Measurements from ENCODE around the gene LRRC3.

The LRRC3 gene

DNA sequence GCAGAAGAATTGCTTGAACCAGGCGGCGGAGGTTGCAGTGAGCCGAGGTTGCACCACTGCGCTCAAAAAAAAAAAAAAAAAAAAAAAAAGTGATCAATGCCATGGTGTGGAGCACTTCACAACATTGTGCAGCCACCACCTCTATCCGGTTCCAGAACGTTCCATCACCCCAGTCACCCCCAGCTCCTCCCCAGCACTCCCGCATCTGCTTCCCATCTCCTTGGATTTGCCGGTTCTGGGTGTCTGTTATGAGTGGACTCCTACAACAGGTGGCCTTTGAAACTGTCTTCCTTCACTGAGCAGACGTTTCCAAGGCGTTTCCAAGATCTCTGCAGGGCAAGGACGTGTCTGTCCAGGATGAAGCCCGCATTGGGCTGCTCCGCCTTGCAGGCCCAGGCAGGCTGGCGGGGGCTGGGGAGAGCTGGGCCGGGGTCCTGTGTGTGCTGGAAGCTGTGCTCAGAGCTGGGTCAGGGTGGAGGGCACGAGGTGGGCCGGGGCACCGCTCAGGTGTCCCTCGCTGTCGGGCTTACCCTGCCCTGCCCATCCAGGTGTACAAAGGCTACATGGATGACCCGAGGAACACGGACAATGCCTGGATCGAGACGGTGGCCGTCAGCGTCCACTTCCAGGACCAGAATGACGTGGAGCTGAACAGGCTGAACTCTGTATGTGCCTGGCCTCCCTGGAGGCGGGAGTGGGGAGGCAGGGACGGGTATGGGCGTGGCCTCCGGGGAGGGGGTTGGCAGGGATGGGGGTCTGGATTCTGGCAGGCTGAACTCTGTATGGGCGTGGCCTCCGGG, 14.9 kb upstream of the LRRC3 start:
- no peak for DNase-seq

DNA sequence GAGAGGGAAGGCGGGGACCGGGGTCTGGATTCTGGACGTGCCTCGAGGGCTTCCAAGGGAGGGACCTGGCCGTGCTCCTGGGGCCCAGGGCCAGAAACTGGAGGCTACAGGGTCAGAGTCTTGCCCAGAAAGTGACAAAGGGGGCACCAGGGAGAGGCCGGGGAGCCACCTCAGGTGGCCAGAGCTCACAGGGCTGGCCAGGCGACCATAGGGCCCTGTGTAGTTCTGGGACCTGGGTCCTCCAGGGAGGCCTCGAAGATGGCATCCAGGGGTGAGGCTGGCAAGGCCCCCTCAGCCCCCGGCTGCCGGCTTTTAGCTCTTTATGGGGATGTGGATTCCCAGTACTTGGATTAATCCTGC, 14.3 kb upstream of the LRRC3 start:
- DNase-seq: no peak

DNA sequence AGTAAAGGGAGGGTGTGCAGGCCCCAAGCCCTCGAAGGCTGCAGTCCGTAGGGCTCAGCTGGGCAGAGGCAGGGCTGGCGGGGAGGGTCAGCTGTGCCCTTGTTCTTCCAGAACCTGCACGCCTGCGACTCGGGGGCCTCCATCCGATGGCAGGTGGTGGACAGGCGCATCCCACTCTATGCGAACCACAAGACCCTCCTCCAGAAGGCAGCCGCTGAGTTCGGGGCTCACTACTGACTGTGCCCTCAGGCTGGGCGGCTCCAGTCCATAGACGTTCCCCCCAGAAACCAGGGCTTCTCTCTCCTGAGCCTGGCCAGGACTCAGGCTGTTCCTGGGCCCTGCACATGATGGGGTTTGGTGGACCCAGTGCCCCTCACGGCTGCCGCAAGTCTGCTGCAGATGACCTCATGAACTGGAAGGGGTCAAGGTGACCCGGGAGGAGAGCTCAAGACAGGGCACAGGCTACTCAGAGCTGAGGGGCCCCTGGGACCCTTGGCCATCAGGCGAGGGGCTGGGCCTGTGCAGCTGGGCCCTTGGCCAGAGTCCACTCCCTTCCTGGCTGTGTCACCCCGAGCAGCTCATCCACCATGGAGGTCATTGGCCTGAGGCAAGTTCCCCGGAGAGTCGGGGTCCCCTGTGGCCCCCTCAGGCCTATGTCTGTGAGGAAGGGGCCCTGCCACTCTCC, 13.6 kb upstream of the LRRC3 start:
- no peak for DNase-seq

DNA sequence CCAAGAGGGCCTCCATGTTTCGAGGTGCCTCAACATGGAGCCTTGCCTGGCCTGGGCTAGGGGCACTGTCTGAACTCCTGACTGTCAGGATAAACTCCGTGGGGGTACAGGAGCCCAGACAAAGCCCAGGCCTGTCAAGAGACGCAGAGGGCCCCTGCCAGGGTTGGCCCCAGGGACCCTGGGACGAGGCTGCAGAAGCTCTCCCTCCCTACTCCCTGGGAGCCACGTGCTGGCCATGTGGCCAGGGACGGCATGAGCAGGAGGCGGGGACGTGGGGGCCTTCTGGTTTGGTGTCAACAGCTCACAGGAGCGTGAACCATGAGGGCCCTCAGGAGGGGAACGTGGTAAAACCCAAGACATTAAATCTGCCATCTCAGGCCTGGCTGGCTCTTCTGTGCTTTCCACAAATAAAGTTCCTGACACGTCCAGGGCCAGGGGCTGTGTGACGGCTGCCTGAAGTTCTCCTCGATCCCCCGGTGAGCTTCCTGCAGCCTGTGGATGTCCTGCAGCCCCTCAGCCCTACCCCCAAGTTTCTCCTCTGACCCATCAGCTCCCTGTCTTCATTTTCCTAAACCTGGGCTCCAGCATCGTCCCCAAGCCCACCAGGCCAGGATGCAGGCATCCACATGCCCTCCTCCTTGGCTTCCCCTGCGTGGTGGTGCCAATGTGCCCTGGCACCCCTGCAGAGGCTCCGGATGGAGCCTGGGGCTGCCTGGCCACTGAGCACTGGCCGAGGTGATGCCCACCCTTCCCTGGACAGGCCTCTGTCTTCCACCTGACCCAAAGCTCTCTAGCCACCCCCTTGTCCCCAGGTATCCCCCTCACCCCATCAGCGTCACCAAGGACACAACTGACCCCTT, 12.8 kb upstream of the LRRC3 start:
- DNase-seq: no peak

DNA sequence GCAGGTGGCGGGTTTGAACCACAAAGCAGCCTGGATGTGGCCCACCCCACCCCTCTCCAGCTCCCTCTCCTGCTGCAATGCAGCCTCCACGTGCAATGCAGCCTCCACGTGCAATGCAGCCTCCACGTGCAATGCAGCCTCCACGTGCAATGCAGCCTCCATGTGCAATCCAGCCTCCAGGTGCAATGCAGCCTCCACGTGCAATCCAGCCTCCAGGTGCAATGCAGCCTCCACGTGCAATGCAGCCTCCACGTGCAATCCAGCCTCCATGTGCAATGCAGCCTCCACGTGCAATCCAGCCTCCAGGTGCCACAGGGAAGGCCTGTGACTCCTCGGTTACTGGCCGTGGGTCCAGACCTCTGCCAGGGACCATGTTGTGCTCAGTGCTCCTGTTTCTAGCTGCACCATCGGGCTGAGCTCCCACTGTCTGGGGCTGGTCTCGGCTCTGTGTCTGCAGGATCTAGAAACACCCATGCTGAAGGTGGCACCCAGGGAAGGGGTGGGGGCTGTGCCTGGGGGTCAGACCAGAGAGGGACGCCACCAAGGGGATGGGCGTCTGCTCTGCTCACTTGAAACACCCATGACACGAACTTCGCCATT, 11.9 kb upstream of the LRRC3 start:
- no peak for DNase-seq

DNA sequence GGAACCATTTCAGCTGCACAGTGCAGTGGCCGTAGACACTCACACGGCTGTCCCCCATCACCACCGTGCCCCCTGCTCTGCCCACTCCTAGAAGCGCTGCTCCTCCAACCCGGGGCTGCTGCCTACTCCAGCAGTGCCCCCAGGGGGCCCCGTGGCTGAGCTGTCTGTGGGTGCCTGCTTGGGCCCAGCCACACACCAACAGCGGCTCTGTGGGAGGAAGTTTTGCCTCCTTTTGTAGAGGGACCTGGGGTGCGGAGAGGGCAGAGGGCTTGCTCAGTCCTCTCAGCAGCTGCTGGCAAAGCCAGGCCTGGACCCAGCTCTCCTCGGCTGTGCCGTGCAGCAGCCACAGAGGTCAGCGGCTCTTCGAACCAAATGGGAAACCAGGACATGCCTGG, 11.4 kb upstream of the LRRC3 start:
- DNase-seq: no peak

DNA sequence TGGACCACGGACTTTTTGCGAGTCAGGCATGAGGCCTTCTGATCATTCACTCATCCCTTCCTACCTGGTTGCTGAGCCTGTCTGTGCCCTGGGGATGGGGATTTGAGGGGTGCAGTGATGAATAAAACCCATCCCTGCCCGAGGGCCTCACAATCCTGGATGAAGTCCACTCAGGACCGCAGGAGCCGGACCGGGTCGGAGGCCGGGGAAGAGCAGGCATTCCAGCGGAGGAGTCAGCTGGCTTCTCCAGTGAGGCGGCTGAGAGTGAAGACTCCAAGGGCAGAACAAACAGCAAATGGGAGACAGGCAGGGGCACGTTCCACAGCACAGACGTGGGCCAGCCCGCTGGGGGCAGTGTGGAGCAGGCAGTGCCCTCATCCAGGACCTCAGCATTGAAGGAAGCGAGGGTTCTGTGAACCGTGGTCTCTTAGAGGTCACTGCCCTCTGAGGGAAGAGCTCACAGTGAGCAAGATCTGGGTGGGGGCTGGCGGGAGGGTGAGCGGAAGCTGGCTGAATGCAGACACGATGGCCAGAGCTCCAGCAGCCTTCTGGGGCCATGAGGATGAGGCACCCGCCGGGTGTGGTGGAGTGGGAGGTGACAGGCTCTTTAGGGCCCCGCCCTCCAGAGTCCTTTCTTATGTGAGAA, 10.9 kb upstream of the LRRC3 start:
- no peak for DNase-seq

DNA sequence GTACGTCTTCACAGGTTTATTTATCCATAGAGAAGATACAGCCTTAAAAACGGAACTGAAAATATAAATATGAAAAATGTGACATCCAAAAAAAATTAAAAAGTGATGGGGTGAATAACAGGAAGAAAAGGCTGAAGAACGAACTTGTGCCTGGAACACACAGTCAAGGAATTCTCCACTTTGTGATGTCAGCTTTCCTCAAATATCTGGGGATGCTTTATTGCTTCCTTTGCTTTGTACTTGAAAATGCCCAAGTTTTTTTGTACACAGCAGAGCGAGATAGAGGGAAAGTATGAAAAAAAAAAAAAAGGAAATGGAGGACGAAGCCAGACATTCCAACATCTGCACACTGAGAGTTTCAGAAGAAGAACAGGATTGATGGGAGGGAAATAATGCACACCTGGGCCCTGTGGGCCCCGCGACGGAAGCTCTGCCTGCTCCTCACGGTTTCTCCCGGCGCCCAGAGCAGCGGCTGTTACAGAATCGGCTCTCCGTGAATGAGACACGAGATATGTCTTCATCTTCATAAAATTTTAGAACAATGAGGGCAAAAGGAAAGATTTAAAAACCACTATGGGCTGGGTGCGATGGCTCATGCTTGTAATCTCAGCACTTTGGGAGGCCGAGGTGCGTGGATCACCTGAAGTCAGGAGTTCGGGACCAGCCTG, 10.0 kb upstream of the LRRC3 start:
- no peak for DNase-seq

DNA sequence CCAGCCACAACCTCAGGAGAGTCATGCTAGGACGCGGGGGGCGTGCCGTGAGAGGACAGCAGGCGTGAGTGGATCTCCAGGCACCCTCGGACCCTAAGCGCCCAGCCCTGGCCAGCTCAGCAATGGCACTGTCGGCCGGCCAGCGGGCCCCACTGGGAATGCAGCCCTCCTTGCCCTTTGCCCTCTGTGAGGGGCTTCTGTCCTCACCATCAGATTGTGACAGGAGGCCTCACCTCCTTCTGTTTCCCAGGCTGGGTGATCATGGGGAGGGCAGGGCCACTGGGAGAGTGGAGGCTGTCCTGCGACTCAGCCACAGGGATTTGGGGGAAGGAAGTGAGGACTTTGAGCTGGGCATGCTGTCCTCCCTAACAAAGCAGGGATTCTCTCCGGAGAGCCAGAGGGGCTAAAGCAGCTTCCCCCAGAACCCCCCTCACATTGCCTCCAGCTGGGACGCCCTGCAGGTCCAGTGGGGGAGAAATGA, 6.6 kb upstream of the LRRC3 start:
- no peak for DNase-seq

DNA sequence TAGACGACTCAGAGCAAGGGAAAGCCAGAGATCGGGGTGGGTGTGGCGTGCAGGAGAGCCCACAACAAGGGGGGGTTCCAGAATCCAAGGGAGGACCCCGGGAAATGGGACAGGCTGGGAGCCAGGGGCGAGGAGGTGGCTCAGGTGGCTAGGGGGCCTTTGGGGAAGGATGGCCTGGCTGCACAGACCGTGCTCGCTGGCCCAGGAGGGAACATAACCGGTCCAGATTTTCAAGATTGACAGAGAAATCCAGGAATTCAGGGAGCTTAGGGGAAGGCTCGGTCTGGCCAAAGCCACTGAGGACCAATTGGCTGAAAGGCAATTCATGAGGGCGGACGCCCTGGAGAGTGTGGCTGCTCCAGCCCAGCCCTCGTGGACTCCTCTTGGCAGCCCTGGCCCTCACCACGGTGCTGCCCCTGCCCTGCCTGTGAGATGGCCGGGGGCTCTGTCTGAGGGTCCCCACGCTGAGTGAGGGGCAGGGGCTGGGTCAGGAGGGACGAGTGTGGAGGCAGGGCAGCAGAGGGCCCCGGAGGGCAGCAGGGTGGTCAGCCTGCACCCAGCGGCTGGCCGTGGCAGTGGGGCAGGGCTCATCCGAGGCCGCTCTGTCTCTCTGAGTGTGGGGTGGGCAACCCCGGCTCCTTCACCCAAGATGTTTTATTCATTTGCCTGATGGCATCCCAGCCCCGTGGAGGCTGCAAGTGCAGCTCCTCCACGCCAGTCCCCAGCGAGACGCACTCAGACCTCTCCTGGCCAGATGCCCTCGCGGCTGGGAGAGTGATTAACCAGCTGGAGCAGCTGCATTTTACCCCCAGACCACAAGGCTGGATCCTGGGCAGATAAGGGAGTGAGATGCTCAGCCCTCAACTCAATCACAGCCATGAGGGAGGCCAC, 5.6 kb upstream of the LRRC3 start:
- DNase-seq: no peak

DNA sequence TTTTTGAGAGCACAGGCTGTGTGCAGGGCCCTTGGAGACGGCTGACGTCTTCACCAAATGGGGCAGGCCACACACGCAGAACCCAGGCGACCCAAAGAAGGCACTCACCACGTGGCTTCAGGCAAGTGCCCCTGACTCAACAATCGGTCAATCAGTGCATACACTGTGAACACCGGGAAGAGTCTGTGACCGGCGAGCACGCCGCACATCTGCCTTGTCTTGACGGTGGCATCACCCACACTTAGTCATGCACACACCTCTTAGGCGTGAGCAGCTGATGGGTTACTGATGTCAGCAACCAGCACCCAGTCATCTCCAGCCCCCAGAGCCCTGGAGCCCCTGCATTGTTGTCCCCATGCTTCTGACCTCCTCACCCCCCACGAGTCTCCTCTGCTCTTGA, 4.9 kb upstream of the LRRC3 start:
- DNase-seq: no peak

DNA sequence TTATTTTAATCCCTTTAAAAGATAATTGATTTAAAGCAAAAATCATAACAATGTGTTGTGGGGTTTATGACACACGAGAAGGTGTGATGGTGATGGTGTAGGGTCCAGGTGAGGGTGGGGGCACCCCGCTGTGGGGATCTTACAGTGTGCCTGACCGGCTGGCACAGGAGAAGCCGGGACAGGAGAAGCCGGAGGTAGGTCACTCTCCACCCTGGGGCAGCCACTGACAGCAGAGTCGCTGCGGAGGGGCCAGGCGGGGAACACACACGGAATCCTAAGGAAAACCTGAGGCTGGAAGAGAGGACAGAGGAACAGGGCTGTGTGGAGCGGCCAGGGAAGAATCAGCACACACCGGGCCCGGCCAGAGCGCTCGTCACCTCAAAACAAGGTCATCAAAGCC, 4.3 kb upstream of the LRRC3 start:
- no peak for DNase-seq

DNA sequence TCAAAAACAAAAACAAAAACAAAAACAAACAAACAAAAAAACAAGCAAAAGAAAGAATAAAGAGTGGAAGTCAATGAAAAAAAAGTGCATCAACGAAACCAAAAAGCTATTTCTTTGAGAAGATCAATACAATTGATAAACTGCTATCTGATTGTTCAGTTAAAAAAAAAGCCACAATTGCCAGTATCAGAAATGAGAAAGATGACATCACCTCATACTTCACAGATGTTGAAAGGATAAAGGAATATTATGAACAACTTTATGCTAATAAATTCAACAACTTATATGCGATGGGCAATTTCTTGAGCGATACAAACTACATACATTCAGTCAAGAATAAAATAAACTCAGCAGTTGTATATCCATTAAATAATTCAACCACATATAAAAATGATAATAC, 2.2 kb upstream of the LRRC3 start:
- no peak for DNase-seq

DNA sequence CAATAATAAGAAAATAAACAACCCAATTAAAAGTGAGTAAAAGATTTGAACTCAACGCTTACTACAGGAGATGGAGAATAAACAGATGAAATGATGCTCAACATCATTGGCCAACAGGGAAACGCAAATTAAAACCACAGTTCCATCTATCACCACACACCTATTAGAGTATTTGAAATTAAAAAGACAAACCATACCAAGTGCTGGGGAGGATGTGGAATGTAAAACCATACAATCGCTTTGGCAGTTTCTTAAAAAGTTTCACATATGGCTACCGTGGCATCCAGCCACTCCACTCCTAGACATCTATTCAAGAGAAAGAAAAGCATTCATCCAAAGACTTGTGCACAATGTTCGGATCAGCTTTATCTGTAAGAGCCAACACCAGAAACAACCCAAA, 1.3 kb upstream of the LRRC3 start:
- DNase-seq: no peak

DNA sequence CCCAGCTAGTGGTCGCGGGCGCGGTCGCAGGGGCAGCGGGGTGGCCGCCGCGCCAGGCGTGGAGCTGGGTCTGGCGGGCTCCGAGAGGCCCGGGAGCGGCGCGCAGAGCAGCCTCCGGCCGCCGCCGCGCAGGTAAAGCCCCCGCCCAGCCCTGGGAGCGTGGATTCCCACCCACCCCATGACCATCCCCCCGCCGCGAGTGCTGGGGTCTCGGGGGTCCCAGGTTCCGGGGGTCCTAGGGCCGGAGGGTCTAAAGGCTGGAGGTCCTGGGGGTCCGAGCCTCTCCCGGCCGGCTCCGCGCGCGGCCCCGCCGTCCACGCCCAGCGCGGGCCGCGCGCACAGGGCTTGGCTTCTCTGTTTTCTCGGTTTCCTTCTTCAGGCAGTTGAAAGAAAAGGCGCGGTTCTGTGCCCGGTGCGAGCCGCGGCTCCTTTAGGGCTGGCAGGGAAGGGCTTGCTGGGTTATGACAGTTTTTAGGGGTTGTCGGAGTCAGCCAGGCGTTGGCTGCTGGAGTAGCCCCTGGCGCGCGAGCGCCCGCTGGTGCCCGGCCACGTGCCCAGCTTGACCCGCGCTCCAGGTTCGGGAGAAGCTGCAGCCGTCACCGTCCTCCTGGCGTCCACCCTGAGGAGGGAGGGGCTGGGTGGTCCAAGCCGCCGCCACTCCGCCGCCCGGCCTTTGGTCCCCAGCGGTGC, 359 bp downstream of the LRRC3 start:
- DNase-seq: no peak

DNA sequence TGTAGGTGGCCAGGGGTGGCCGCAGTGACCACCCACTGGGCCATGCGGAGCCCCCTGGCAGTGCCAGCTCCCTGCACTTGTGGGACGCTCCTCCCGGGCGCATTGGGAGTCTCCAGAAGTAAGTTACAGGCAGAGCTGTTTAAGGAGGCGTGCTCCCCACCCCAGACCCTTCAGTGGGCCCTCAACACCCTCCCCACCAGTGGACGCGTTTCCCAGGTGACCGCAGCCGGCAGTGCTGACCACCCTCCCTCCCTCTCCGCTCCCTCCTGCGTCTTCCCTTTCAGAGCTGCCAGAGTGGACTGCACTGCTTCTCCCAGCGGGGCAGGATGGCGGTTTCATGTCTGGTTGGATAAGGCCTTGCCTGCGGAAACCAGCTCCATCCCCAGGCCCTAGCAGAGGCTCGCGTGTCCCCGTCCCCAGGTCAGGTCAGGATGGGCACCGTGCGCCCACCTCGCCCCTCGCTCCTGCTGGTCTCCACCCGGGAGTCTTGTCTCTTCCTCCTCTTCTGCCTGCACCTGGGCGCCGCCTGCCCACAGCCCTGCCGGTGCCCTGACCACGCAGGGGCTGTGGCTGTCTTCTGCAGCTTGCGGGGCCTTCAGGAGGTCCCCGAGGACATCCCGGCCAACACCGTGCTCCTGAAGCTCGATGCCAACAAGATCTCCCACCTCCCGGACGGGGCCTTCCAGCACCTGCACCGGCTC, 1.1 kb downstream of the LRRC3 start:
- DNase-seq: no peak

DNA sequence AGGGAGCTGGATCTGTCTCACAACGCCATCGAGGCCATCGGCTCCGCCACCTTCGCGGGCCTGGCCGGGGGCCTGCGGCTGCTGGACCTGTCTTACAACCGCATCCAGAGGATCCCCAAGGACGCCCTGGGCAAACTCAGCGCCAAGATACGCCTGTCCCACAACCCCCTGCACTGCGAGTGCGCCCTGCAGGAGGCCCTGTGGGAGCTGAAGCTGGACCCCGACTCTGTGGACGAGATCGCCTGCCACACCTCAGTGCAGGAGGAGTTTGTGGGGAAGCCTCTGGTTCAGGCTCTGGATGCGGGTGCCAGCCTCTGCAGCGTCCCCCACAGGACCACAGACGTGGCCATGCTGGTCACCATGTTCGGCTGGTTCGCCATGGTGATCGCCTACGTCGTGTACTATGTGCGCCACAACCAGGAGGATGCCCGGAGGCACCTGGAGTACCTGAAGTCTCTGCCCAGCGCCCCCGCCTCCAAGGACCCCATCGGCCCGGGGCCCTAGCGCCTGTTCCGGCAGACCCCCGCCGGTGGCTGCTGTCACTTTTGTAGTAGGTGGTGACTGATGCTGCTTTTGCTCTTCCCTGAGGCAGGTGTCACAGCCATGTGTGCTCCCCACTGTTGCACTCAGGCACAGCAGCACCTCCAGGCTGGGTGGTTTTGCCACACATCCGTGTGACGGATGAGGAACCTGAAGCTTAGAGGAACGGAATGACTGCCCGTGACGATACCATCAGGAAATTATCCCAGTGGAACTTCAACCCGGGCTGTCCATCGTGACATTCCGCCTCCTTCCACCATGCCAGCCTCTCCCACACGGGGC, 1.8 kb downstream of the LRRC3 start:
- no peak for DNase-seq

DNA sequence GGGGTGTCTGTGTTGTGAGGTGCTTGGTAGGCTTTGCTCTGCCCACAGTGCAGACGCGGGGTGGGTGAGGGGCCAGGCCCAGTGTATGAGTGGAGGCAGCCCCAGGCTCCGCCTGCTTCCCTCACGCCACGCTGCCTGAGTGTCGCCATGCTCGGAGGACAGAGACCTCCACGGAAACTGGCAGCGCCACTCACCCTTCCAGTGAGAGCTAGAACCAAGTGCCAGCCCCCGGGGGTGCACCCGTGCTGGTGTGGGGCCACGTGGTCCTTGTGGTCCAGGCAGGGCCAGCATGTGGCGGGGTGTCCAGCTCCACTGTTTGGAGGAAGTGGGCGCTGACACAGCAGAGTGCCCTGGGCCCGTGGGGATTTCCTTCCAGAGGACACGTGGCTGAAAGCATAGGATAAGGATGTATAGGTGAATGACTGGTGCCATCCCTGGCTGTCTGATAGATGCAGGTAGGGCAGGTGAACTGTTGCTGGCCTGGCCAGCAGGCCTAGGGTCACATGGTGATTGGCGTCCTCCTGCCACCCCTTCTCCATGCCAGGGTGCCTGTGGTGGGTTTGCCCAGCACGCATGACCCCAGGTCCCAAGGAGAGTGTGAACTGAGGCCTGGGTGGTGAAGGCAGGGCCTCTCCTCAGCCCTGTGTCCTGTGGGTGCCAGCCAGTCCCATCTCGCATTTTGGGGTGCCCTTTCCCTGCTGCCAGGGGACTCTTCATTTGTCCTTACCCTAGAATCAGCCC, 3.8 kb downstream of the LRRC3 start:
- DNase-seq: no peak
